ENCODE measurements around the gene EVL. TPM values are rescaled to one million over a fixed set of nuclear protein-coding genes. Genes with fewer than 3 reads are reported as not detected.

The EVL gene
- total and polyA plus RNA-seq, 12 donors, result 26.0 to 79.4 (median 47.6) TPM

DNA sequence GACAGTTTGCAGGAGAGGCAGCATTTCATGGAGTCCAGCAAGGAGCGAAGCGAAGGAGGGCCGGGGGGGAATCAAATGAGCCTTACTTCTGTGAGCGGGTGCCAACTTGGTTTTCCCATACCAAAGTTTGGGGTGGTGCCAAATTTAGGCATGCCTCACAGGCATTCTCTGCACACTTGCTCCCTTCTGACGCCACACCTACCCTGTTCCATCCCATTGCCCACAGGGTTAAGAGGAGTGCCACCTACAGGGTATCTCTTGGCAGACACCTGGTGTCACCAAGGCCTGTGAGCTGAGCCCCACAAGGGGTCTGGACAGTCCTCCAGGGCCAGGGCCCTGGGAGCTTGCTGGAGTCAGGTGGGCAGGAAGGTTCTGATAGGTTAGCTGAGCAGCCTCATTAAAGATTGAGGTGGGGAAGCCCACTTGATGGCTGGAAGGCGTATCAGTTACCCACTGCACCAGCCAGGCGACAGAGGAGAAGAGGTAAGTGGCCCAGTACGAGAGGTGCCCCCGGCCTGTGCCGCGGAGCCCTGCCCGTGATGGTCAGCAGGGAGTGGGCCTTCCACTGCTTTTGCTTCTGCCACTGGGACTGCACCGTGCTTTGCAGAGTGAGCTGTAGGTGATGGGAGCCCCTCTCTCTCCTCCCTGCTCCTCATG is 49.0 kb downstream of the EVL start:
- Histone ChIP-seq H3K36me3 (peaks cover 0 to 58% (median 0%) of the 10 kb centered on the region in 9 donors), H3K27ac (no peak overlapping the region), H3K27me3 (no peaks in the 10 kb centered on the region), H3K4me1 (peaks cover 0 to 11% (median 1%) of the 10 kb centered on the region in 9 donors), H3K4me3 (no peak overlapping the region), H3K9me3 (no peaks in the 10 kb centered on the region)
- no peak for ATAC-seq
- intact Hi-C loops (cut with DNase I), result no loop called here
- no peak for DNase-seq
- 94 to 97% methylated on average over 13 of the region's 13 CpGs for WGBS, 2 donors
- TF ChIP-seq, protein P1, sequence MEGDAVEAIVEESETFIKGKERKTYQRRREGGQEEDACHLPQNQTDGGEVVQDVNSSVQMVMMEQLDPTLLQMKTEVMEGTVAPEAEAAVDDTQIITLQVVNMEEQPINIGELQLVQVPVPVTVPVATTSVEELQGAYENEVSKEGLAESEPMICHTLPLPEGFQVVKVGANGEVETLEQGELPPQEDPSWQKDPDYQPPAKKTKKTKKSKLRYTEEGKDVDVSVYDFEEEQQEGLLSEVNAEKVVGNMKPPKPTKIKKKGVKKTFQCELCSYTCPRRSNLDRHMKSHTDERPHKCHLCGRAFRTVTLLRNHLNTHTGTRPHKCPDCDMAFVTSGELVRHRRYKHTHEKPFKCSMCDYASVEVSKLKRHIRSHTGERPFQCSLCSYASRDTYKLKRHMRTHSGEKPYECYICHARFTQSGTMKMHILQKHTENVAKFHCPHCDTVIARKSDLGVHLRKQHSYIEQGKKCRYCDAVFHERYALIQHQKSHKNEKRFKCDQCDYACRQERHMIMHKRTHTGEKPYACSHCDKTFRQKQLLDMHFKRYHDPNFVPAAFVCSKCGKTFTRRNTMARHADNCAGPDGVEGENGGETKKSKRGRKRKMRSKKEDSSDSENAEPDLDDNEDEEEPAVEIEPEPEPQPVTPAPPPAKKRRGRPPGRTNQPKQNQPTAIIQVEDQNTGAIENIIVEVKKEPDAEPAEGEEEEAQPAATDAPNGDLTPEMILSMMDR (IDR thresholded peaks at IDR 0.05), result no peak

DNA sequence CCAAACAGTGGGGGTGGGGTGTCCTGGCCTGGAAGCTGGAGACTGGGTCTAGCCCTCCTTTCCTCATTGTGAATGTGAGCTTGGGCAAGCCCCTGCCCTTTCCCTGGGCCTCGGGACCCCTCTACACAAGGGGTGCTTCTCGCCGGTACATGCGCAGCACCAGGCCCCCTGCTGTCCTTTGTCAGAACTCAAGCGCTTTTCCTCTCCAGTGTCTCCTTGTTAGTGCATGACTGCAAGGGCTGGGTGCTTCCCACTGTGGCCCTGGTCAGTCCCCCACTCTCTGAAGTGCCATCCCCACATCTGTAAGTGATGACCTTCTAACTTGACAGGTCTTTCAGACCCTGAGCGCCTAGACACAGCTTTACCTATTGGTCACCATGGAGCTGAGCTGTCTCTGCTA is 50.0 kb downstream of the EVL start:
- ATAC-seq (no peak), DNase-seq (no peak)
- Histone ChIP-seq H3K36me3 (peaks cover 0 to 58% (median 0%) of the 10 kb centered on the region in 9 donors), H3K9me3 (no peaks in the 10 kb centered on the region), H3K4me3 (no peak overlapping the region), H3K27me3 (no peaks in the 10 kb centered on the region), H3K4me1 (peaks cover 0 to 10% (median 0%) of the 10 kb centered on the region in 9 donors), H3K27ac (no peak overlapping the region)
- TF ChIP-seq, protein P1 (IDR thresholded peaks at IDR 0.05), result no peak
- WGBS, 2 donors, result 97 to 98% methylated on average over 6 of the region's 6 CpGs
- intact Hi-C loops (cut with DNase I), result no loop called here

DNA sequence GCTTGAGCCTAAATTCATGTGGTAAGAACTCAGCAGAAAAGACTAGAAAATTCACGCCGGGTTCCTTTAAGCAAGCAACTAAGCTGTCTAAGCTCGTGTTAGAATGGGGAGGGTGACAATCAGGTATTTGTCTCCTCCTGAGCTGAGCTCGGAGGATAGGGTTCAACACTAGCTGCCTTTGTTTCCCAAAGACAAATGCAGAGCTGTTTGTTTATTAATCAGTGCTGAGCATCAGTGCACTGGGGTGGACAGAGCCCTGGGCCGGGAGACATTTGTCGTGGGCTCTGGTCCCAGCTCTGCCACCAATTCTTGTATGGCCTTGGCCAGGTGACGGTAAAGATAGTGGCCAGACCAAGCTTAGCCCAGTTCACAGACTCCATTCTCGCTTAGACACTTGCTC is 50.5 kb downstream of the EVL start:
- no peaks in the 10 kb centered on the region for H3K27me3 ChIP-seq
- TF ChIP-seq, protein P1 (IDR thresholded peaks at IDR 0.05), result no peak
- DNase-seq, result no peak
- H3K4me1 ChIP-seq, result peaks cover 0 to 10% (median 0%) of the 10 kb centered on the region in 9 donors
- intact Hi-C loops (cut with DNase I), result no loop called here
- 96% methylated on average over 8 of the region's 8 CpGs for WGBS, 2 donors
- H3K36me3 ChIP-seq, result peaks cover 0 to 56% (median 0%) of the 10 kb centered on the region in 9 donors
- ATAC-seq, result no peak
- no peak overlapping the region for H3K27ac ChIP-seq
- no peaks in the 10 kb centered on the region for H3K9me3 ChIP-seq
- no peak overlapping the region for H3K4me3 ChIP-seq

DNA sequence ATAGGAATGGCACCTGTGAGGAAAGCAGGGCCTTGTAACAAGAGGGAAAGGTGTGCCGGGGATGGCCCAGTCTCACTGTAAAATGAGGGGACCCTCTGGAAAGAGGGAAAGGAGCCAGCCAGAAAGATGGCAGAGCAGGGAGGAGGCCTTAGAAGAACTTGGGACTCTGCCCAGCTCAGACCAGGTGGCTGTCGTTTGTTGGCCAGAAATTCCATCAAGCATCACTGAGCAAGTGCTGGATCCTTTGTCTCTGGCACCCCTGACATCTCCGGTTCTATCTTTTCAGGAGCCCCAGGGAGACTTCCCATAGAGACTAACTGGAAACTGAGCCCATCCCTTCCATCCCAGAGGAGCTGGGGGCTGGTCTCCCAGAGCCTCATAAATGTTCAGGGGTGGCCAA is 50.9 kb downstream of the EVL start:
- Histone ChIP-seq H3K27me3 (no peaks in the 10 kb centered on the region), H3K27ac (no peak overlapping the region), H3K9me3 (no peaks in the 10 kb centered on the region), H3K4me3 (no peak overlapping the region), H3K4me1 (peaks cover 0 to 10% (median 0%) of the 10 kb centered on the region in 9 donors), H3K36me3 (peaks cover 0 to 56% (median 0%) of the 10 kb centered on the region in 9 donors)
- TF ChIP-seq, protein P1 (IDR thresholded peaks at IDR 0.05), result no peak
- 71 to 72% methylated on average over 3 of the region's 3 CpGs for WGBS, 2 donors
- DNase-seq (no peak), ATAC-seq (no peak)
- intact Hi-C loops (cut with DNase I), result no loop called here

All from heart right ventricle (tissue), 16 donors.